Sciatic nerve (tissue), 2 donors: ENCODE data around the gene IFI27. TPM values are rescaled to one million over a fixed set of nuclear protein-coding genes. Genes with fewer than 3 reads are reported as not detected.

Experiments
- ATAC-seq: fragments of 200-7000 bp; cut with Tn5 transposase; one replicate; pipeline ENCODE4 v1.9.1; 2020; ENCODE audit warnings: mild to moderate bottlenecking, moderate library complexity
- DNase-seq: peaks from one replicate; pipeline ENCODE4 v3.0.0-alpha.2; 2020; ENCODE audit warnings: low spot score
- intact Hi-C: fragments of 100-400 bp; cut with DNase I; formaldehyde crosslinking; loops from one replicate; pipeline ENCODE4 v1.14.2; 2022
- total RNA-seq: library from RNA; stranded (reverse); fragmentation: NEBNext Ultra II Directional; extraction: Animal tissue kit (Norgen Biotek cat#: 25700); gene quantifications from one replicate; pipeline ENCODE4 v1.2.1, GENCODE V29; 2021
- donor health status: DM: no; HTN: no; CAD: no.
- donor health status: DM: no; HTN: no; CAD: no.

The IFI27 gene
- total RNA-seq, 1 donor from 2014 or later = 219 TPM

DNA sequence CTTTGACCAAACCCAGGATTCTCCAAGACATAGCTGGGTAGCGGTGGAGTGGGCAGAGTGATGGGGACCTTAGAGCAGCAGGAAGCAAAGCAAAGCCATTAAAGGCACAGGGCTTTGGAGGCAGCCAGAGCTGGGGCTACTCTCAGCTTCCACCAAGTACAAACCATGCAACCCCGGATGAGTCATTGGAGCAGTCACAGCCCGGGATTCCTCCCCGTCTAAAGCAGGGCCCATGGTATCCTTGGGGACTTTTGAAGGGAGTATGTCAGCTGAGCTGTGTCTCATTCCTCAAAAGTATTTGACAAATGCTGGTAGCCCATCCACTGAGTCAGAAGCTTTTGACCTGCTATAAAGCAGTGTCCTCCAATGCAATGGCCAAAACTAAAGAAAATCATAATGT, 9.7 kb upstream of the IFI27 start:
- intact Hi-C loops = no loop called here
- DNase-seq (no peak), ATAC-seq (peak; percentile 47)

- peak; percentile 49 for ATAC-seq
Observed at GRCh38 chr14:94101748-94102147, 8.8 kb upstream of the IFI27 start.

GRCh38 chr14:94102768-94103482, 7.6 kb upstream of the IFI27 start:
- no peak for DNase-seq
- ATAC-seq = no peak
- intact Hi-C loops = no loop called here

More at GRCh38 chr14:94101748-94102147, 8.8 kb upstream of the IFI27 start:
- DNase-seq = no peak
- intact Hi-C loops = no loop called here

- intact Hi-C loops = no loop called here
- no peak for DNase-seq
- no peak for ATAC-seq
Observed at GRCh38 chr14:94103554-94104150, 6.9 kb upstream of the IFI27 start.

DNA sequence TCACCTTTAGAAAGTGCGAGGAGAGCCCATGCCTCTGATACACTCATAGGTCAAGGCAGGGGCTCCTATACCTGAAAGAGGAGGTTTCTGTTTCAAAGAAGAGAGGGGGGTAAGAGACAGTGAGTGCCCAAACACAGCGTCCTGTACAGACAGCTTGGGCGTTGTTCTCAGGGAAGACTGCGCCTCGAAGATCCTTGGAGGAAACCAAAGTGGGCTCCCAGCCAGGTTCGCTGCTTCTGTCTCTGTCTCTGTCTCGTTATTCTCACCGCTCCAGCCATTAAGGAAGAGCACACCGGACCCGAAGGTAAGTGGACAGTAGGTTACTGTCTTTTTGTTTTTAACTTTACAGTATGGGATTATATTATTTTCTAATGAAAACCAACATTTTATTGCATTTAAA, 5.8 kb upstream of the IFI27 start:
- intact Hi-C loops = no loop called here
- no peak for DNase-seq
- no peak for ATAC-seq

DNA sequence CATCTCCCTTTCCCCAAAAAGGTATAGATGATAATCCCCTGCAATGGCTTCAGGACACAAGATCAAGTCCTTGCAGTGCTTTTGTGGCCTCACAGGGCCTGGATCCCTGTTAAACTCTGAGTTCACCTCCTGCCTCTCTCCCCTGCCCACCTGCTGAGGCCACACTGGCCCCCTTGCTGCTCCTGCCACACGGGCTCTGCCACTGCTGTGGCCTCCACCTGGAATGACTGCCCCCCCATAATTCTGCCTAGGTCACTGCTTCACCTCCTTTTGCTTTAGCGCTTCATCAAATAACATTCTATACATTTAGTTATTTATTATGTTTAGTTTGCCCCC, 653 bp upstream of the IFI27 start:
- no peak for ATAC-seq
- DNase-seq = peak; percentile 51
- intact Hi-C loops = no loop called here

GRCh38 chr14:94111276-94112095, 950 bp downstream of the IFI27 start:
- ATAC-seq = peak; percentile 2
- DNase-seq = peak; percentile 57

DNA sequence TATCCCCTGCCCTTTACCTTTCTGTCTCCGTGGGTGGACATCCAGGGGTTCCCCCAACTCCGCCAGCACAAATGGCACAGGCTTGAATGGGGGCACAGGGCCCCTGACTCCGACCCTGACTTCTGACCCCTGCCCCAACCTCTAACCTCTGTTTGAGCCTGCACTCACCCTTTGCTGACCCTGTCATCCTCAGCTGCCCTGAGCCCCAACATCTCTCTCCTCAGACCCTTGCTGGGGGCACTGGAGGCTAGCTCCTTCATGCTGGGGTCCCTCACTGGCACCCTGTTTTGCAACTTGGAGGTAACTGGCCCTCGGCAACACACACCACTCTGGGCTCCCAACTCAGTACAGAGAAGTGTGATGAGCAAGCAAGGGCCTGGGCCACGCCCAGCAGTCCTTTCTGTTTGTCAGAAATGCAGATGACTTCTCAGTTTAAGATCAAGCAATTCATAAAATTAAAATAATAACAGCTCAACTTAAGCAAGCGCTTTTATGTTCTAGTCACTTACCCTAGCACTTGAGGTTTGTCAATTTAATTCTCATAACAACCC, 2.1 kb downstream of the IFI27 start:
- DNase-seq (peak; percentile 54), ATAC-seq (no peak)
- intact Hi-C loops = no loop called here

More at GRCh38 chr14:94111276-94112095, 950 bp downstream of the IFI27 start:
- intact Hi-C loops = no loop called here

GRCh38 chr14:94113073-94113472, 2.5 kb downstream of the IFI27 start:
- intact Hi-C loops = no loop called here
- ATAC-seq (no peak), DNase-seq (no peak)

DNA sequence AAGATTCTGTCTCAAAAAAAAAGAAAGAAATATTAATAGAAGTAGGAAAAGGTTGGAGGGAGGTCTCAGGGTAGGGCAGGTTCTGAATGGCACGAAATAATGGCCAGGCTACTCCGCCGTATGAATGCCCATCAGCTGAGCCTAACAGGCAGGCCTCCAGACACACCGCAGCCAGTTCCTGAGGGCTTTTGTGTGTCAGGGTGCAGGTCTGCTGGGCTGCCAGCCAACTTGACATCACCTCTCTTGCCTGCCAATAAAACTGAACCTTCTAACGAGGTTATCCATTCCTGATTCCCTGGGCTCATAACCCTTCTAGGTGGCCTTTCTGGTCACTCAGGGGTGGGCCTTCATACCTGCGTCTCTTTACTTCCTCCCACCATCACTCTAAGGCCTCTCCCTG, 3.0 kb downstream of the IFI27 start:
- ATAC-seq = peak; percentile 20
- intact Hi-C loops = no loop called here
- DNase-seq = peak; percentile 69

DNA sequence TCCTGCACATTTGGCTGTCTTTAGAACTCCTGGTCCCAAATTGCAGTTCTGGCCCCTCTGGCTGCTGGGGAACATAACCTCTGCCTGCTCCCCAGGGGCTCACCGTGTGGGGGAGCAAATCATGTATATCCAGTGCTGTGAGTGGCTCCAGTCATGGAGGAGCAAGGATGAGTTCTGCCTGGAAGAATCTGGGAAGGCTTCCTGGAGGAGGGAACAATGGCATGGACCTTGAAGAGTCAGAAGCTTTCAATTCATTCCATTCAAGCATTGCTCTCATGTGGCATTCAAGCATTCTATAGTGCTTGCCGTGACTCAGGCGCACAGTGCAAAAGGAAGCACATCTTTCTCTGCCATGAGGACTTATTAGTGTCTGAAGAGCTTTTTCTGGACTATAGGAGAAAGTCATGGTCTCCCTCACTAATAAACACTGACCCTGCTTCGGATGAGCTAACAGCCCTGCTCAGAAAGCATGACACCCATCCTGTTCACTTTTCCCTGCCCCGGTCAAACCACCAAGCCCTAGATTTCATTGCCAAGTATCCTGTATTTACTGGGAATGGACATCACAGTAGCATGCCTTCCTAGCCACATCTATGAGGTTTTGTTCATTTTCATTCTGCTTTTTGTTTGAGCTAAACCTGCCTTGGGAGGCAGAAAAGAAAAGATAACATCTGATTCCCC, 3.5 kb downstream of the IFI27 start:
- ATAC-seq (peak; percentile 50), DNase-seq (peak; percentile 49)
- intact Hi-C loops = no loop called here

GRCh38 chr14:94114589-94115057, 4.1 kb downstream of the IFI27 start:
- DNase-seq (peak; percentile 48), ATAC-seq (peak; percentile 35)
- intact Hi-C loops = no loop called here

DNA sequence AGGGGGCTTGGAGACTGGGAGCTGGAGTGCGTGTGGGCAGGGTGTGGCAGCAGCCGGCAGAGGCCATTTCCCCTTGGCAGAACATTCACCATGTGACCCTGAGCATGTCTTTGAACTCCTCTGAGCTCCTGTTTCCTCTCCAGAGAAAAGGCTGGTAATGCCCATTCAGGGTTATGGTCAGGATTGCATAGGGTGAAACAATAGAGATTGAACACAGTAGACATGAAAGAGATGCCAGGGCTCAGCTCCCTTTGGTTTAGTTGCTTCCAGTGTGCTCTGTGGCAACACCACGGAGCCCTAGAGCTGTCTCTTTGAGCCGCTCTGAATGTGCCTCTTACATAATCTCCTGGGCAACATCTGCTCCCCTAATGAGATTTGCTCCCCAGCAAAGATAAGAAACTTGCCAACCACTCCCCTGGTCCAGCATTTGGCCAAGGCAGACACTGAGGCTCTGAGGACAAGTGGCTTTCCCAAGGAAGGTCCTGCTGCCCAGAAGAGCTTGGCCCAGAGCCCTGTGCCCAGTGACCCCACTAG, 4.6 kb downstream of the IFI27 start:
- ATAC-seq (peak; percentile 61), DNase-seq (peak; percentile 55)
- intact Hi-C loops = no loop called here

GRCh38 chr14:94115631-94116030, 5.1 kb downstream of the IFI27 start:
- no peak for ATAC-seq
- DNase-seq = peak; percentile 54
- intact Hi-C loops = no loop called here

DNA sequence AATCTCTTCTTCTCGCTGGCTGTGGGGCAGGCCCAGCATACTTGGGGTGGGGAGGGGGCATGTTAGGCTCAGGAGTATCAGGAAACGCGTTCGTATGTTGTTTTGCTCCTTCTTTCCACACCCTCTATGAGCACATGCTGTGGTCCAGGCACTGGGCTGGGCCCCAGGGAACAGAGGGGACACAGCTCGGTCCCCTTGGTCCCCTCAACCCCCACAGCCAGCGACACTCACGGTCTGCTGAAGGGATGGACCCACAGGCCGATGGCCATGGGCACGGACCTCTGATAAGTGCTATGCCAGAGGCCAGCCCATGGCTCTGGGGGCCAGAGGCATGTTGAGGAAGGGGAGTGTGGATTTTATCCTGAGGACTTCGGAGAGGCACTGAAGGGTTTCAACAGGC, 6.2 kb downstream of the IFI27 start:
- DNase-seq (peak; percentile 39), ATAC-seq (no peak)
- intact Hi-C loops = no loop called here

DNA sequence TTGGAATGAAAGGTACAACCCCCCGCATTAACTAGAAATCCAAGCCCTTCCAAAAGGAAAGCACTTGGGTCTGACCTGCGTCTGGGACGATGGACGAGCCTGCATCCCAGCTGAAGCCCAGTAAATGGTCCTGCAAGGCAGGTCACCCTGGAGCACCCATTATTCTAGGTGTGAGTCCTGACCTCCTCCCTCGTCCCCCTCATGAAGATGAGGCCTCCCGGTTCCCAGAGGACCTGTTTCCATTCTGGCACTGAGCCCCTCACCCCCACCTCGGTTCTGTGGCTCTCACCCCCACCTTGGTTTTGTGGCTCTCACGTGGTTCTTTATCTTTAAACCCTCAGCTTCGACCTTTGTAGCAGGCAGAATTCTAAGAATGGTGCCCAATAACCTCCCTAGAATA, 7.3 kb downstream of the IFI27 start:
- ATAC-seq = no peak
- intact Hi-C loops = no loop called here
- peak; percentile 40 for DNase-seq

GRCh38 chr14:94119071-94119470, 8.5 kb downstream of the IFI27 start:
- peak; percentile 47 for DNase-seq
- intact Hi-C loops = no loop called here

DNA sequence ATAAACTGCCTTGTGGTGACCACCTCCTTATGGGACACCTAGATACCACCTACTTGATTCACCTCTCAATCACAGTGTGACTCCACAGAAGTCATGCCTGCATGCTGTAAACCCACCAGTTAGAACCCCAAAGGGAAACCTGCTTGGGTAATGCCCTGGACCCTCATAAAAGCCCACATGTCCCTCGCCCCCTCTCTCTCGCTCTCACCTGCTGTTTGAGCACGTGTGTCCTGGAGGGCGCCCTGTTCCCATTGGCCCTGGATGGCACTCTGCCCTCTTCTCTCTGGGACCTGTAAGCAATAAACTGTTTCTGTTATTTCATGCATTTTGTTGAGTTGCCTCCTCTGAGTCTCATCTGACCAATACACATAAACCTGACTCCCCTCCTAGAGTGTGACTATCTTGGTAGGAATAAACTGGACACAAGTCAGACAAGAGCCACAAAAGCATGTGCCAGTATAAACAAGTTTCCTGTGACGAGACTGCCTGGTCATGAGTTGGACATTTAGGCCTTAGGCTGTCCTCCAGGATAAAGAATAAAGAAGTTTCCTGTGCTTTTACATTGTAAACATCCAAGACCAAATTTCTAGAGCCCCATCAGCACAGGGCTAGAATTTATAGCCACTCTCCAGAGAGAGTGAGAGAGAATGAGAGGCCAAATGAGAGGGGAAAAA, 10.3 kb downstream of the IFI27 start:
- intact Hi-C loops = no loop called here
- ATAC-seq (peak; percentile 89), DNase-seq (peak; percentile 48)

More at GRCh38 chr14:94119071-94119470, 8.5 kb downstream of the IFI27 start:
- no peak for ATAC-seq
